ENCODE data around the gene TPH2. TPM values are rescaled to one million over a fixed set of nuclear protein-coding genes. Genes with fewer than 3 reads are reported as not detected.

Gene TPH2
- total RNA-seq, 1 experiment from 2014 or later: not detected

- in situ Hi-C loops (cut with HindIII; ENCODE audit: low pct_unique_long_range_greater_than_20kb, low sequenced_read_pairs) (no loop called here), intact Hi-C loops (cut with micrococcal nuclease; ENCODE audit: unreplicated experiment) (no loop called here)
- no peak for TF ChIP-seq TCF7L2 (IDR thresholded peaks at IDR 0.05; ENCODE audit: low read depth, low read length)
- TF ChIP-seq POLR2AphosphoS5 (IDR thresholded peaks at IDR 0.05; ENCODE audit: low read depth, low read length): no peak
- TF ChIP-seq SIN3A (IDR thresholded peaks at IDR 0.05; ENCODE audit: borderline replicate concordance, insufficient read depth, low read depth, low read length): no peak
- TF ChIP-seq, protein P1, sequence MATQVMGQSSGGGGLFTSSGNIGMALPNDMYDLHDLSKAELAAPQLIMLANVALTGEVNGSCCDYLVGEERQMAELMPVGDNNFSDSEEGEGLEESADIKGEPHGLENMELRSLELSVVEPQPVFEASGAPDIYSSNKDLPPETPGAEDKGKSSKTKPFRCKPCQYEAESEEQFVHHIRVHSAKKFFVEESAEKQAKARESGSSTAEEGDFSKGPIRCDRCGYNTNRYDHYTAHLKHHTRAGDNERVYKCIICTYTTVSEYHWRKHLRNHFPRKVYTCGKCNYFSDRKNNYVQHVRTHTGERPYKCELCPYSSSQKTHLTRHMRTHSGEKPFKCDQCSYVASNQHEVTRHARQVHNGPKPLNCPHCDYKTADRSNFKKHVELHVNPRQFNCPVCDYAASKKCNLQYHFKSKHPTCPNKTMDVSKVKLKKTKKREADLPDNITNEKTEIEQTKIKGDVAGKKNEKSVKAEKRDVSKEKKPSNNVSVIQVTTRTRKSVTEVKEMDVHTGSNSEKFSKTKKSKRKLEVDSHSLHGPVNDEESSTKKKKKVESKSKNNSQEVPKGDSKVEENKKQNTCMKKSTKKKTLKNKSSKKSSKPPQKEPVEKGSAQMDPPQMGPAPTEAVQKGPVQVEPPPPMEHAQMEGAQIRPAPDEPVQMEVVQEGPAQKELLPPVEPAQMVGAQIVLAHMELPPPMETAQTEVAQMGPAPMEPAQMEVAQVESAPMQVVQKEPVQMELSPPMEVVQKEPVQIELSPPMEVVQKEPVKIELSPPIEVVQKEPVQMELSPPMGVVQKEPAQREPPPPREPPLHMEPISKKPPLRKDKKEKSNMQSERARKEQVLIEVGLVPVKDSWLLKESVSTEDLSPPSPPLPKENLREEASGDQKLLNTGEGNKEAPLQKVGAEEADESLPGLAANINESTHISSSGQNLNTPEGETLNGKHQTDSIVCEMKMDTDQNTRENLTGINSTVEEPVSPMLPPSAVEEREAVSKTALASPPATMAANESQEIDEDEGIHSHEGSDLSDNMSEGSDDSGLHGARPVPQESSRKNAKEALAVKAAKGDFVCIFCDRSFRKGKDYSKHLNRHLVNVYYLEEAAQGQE (IDR thresholded peaks at IDR 0.05; ENCODE audit: insufficient read depth in 1 of 2, low read depth in 2 of 2, low read length in 1 of 2): no peak
- TF ChIP-seq, protein P2, sequence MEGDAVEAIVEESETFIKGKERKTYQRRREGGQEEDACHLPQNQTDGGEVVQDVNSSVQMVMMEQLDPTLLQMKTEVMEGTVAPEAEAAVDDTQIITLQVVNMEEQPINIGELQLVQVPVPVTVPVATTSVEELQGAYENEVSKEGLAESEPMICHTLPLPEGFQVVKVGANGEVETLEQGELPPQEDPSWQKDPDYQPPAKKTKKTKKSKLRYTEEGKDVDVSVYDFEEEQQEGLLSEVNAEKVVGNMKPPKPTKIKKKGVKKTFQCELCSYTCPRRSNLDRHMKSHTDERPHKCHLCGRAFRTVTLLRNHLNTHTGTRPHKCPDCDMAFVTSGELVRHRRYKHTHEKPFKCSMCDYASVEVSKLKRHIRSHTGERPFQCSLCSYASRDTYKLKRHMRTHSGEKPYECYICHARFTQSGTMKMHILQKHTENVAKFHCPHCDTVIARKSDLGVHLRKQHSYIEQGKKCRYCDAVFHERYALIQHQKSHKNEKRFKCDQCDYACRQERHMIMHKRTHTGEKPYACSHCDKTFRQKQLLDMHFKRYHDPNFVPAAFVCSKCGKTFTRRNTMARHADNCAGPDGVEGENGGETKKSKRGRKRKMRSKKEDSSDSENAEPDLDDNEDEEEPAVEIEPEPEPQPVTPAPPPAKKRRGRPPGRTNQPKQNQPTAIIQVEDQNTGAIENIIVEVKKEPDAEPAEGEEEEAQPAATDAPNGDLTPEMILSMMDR (IDR thresholded peaks at IDR 0.05): no peak
- no peak for ATAC-seq
- no peak overlapping the region for H3K27ac ChIP-seq (ENCODE audit: low read length)
- DNase-seq (ENCODE audit: low read depth, low spot score): no peak
- H3K4me1 ChIP-seq (ENCODE audit: control insufficient read depth, insufficient read depth, low read length): no peaks in the 10 kb centered on the region
- POLR2A ChIA-PET: no interaction called here
- no TSS peak for BruUV-seq (replicated peaks)
- H3K27me3 ChIP-seq (ENCODE audit: control insufficient read depth, insufficient read depth, low read length): no peaks in the 10 kb centered on the region; the same call in 1 of the 2 replicates
- no peak overlapping the region for H3K4me3 ChIP-seq (ENCODE audit: low read depth in 2 of 2, low read length in 2 of 2)
- no peaks in the 10 kb centered on the region for H3K36me3 ChIP-seq (ENCODE audit: control insufficient read depth, insufficient read depth, low read length)
- no peaks in the 10 kb centered on the region for H3K9me3 ChIP-seq (ENCODE audit: control insufficient read depth, insufficient read depth, low read depth, low read length)
- CTCF ChIA-PET: no interaction called here
These were observed 95.3 kb downstream of the TPH2 start for GRCh38 chr12:72033991-72034390.

DNA sequence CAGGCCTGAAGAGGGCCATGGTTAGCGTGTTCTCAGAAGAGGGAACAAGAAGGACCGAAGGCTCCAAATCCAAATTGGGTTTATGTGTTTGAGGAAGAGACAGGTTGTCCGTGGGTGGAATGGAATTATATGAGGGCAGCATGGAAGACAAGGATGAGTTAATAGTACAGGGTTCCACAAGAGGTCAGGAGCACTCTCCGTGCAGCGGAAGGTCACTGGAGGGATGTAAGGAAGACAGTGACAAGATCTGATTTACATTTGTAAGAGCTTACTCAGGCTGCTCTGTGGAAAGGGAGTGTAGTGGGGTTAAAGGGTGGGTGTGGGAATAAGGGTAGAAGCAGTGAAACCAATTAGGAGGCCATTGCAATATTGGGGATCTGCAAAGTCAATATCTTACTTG is 97.0 kb downstream of the TPH2 start:
- ATAC-seq: no peak
- Histone ChIP-seq H3K4me3 (ENCODE audit: low read depth in 2 of 2, low read length in 2 of 2) (no peak overlapping the region), H3K27me3 (ENCODE audit: control insufficient read depth, insufficient read depth, low read length) (no peaks in the 10 kb centered on the region; the same call in 1 of the 2 replicates), H3K36me3 (ENCODE audit: control insufficient read depth, insufficient read depth, low read length) (no peaks in the 10 kb centered on the region), H3K27ac (ENCODE audit: low read length) (no peak overlapping the region), H3K4me1 (ENCODE audit: control insufficient read depth, insufficient read depth, low read length) (no peaks in the 10 kb centered on the region), H3K9me3 (ENCODE audit: control insufficient read depth, insufficient read depth, low read depth, low read length) (no peaks in the 10 kb centered on the region)
- in situ Hi-C loops (cut with HindIII; ENCODE audit: low pct_unique_long_range_greater_than_20kb, low sequenced_read_pairs): no loop called here
- TF ChIP-seq, protein P2 (IDR thresholded peaks at IDR 0.05): no peak
- TF ChIP-seq, protein P1 (IDR thresholded peaks at IDR 0.05; ENCODE audit: insufficient read depth in 1 of 2, low read depth in 2 of 2, low read length in 1 of 2): no peak
- TF ChIP-seq SIN3A (IDR thresholded peaks at IDR 0.05; ENCODE audit: borderline replicate concordance, insufficient read depth, low read depth, low read length): no peak
- TF ChIP-seq TCF7L2 (IDR thresholded peaks at IDR 0.05; ENCODE audit: low read depth, low read length): no peak
- TF ChIP-seq POLR2AphosphoS5 (IDR thresholded peaks at IDR 0.05; ENCODE audit: low read depth, low read length): no peak
- POLR2A ChIA-PET: no interaction called here
- DNase-seq (ENCODE audit: low read depth, low spot score): no peak
- intact Hi-C loops (cut with micrococcal nuclease; ENCODE audit: unreplicated experiment): no loop called here
- no TSS peak for BruUV-seq (replicated peaks)
- CTCF ChIA-PET: no interaction called here
